ENCODE results near the gene FBLN1. TPM values are rescaled to one million over a fixed set of nuclear protein-coding genes. Genes with fewer than 3 reads are reported as not detected.

The FBLN1 gene
- polyA plus RNA-seq, 1 of the 3 experiments (the other 2 are of a cell fraction): 147 TPM

DNA sequence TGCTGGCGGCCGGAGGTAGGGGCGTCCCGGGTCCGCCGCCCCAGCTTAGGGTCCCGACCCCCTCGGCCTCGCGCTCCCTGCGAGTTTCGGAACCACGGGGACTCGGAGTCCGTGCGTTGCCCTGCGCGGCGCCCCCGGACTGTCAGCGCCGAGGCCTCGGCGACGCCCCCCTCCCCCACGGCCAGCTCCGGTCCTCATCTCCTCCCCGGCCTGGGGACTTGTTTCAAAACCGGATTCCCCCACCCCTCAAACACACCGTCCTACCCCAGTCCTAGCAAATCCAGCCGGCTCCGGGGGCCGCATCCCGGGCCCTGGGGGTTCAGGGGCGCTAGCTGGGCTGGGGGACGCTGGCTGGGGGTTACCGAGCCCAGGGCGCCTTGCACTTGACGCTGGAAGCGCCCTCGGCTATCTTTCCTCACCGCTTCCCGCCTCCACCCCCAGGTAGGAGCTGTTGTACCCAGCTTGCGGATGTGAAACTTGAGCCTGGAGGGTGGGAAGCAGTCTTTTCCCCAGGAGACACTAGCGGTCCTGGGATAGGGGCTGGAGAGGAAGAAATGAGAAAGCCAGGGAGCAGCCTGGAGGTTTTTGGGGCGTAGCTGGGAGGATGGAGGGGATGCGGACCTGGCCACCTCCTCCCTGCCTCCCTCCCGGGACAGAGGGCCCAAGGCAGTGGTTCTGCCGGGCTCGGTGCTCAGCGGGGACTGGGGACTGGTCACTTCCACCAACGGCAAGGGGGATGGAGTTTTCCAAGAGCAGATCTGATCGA, 550 bp downstream of the FBLN1 start:
- CTCF ChIA-PET: interaction anchor here (1.0 to 2.7 kb wide), 12 partner anchors 9 to 234 kb away, joined by 3 to 19 read pairs (median 4); no protein-coding TSS in a partner anchor
- DNase-seq: peak; percentile 72
- H3K36me3 ChIP-seq (replicated peaks in 1 of 2; ENCODE audit: control insufficient read depth in 1 of 2, insufficient read depth in 2 of 2, low read length in 1 of 2): no peaks in the 10 kb centered on the region
- H3K27me3 ChIP-seq (ENCODE audit: insufficient read depth): no peaks in the 10 kb centered on the region
- H3K4me1 ChIP-seq (ENCODE audit: control insufficient read depth in 1 of 2, insufficient read depth in 2 of 2, low read depth in 1 of 2, low read length in 1 of 2): peaks cover 17 to 40% of the 10 kb centered on the region in 2 experiments; a peak in 3 of 4 replicates
- H3K9me3 ChIP-seq: no peaks in the 10 kb centered on the region
- TF ChIP-seq RCOR1 (IDR thresholded peaks at IDR 0.05; ENCODE audit: low read length): 0 out of 2 replicates have a peak, but pooled peaks have one; percentile 18
- TF ChIP-seq ELF1 (IDR thresholded peaks at IDR 0.05): no peak
- no peaks in the 10 kb centered on the region for H3K9me2 ChIP-seq
- peak overlapping the region; percentile 65 to 91 for H3K27ac ChIP-seq (ENCODE audit: low read depth in 2 of 2, low read length in 1 of 2)
- peak overlapping the region; percentile 99 for H3K4me2 ChIP-seq
- H3K4me3 ChIP-seq (ENCODE audit: low read depth in 2 of 2, low read length in 1 of 2): peak overlapping the region; percentile 77
- H4K20me1 ChIP-seq (ENCODE audit: insufficient read depth): no peaks in the 10 kb centered on the region
- POLR2A ChIA-PET: no interaction called here
- H3K9ac ChIP-seq: peak overlapping the region; percentile 84
- H3K79me2 ChIP-seq (ENCODE audit: insufficient read depth): peaks cover 52% of the 10 kb centered on the region
- WGBS (ENCODE audit: low lambda C conversion rate): 9% methylated on average over 19 of the region's 53 CpGs
- peak overlapping the region; percentile 72 for H2AFZ ChIP-seq (ENCODE audit: low read depth)
- peaks cover 3% of the 10 kb centered on the region for H3F3A ChIP-seq (replicated peaks; ENCODE audit: insufficient read depth)

DNA sequence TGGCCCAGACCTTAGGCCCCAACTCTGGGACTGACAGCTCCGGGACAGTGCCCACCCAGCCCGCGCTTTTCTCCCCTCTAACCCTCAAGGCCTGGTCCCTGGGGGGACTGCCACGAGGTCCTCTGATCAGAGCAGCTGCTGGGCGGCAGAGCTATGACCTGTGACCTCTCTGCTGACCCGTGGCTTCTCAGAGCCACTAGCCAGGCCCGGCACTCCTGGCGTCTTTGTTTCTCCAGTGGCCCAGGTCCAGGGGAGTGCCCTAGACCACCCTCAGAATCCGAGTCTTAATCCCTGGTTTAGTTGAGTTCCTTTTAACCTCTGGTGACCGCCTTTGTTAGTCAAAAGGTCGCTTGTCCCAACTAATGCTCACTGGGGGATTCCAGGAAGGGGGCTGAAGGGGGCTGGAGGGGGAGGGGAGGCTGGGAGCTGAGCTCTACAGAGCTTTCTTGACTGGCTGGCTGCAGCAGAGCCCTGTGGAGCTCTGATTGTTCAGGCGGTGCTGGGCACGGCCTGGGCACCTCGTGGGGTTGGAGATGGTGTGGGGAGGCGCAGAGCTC, 1.2 kb downstream of the FBLN1 start:
- H3K9me2 ChIP-seq: no peaks in the 10 kb centered on the region
- WGBS (ENCODE audit: low lambda C conversion rate): 27% methylated on average over 8 of the region's 15 CpGs
- ChIA-PET CTCF (interaction anchor here (1.0 to 2.7 kb wide), 12 partner anchors 9 to 234 kb away, joined by 3 to 19 read pairs (median 3); no protein-coding TSS in a partner anchor), POLR2A (no interaction called here)
- no peaks in the 10 kb centered on the region for H3K27me3 ChIP-seq (ENCODE audit: insufficient read depth)
- H3K4me3 ChIP-seq (ENCODE audit: low read depth in 2 of 2, low read length in 1 of 2): peak overlapping the region; percentile 77
- H3K4me1 ChIP-seq (ENCODE audit: control insufficient read depth in 1 of 2, insufficient read depth in 2 of 2, low read depth in 1 of 2, low read length in 1 of 2): peaks cover 17 to 40% of the 10 kb centered on the region in 2 experiments; a peak in 3 of 4 replicates
- H3K4me2 ChIP-seq: peak overlapping the region; percentile 99
- DNase-seq: peak; percentile 63
- peak overlapping the region; percentile 65 to 91 for H3K27ac ChIP-seq (ENCODE audit: low read depth in 2 of 2, low read length in 1 of 2)
- H3F3A ChIP-seq (replicated peaks; ENCODE audit: insufficient read depth): peaks cover 3% of the 10 kb centered on the region
- no peaks in the 10 kb centered on the region for H3K36me3 ChIP-seq (replicated peaks in 1 of 2; ENCODE audit: control insufficient read depth in 1 of 2, insufficient read depth in 2 of 2, low read length in 1 of 2)
- H4K20me1 ChIP-seq (ENCODE audit: insufficient read depth): no peaks in the 10 kb centered on the region
- TF ChIP-seq TAF1 (IDR thresholded peaks at IDR 0.05; ENCODE audit: borderline replicate concordance, low read depth, low read length): 0 out of 2 replicates have a peak, but pooled peaks have one; percentile 9
- no peak for TF ChIP-seq RCOR1 (IDR thresholded peaks at IDR 0.05; ENCODE audit: low read length)
- TF ChIP-seq CHD2 (IDR thresholded peaks at IDR 0.05; ENCODE audit: low read length, partially characterized antibody): no peak
- no peak for TF ChIP-seq FOXM1 (IDR thresholded peaks at IDR 0.05; ENCODE audit: low read depth)
- no peaks in the 10 kb centered on the region for H3K9me3 ChIP-seq
- H3K9ac ChIP-seq: peak overlapping the region; percentile 84
- H3K79me2 ChIP-seq (ENCODE audit: insufficient read depth): peaks cover 59% of the 10 kb centered on the region
- 0 out of 2 replicates have a peak overlapping the region, but pooled peaks have one; percentile 87 for H2AFZ ChIP-seq (ENCODE audit: low read depth)

DNA sequence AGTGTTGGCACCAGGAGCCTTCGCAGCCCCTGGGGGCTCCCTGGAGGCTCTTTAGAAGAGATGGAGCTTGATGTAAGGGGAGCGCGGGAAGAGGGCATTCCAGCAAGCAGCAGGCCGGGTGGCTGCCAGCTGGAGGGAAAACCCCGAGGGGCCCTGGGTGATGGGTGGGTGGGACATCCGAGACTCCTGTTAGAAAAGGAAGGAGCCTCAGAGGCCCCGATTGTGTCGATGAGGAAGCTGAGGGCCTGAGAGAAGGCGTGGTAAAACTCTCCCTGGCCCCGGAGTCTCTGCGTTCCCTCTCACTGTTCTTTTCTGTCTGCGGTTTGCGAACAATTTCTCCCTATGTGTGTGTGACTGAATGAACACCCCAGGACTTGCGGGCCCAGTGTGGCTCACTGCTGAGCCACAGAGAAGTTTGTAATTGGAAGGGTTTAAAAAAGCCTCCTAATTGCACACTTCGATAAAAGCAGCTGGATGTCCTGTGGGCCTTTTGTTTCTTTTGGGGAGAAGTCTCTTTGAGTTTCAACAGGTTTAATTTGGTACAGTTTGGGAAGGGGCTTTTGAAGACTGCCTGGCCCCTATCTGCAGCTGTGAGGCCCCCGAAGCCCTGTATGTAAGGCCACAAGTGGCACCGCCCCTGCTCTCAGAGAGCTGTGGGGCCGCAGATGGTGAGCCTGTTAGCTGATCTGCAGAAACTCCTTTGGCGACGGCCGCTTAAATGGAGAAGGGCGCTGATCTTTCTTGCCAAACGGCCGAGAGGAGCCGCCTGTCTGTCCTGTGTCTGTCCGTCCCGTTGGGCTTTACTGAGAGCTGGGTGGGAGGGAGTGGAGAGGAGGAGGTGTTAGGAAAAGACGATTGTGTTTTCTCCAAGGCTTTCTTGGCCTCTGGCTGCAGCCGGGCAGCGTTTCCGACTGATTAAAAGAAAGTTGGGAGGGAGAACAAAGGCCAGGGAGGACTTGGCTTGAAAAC, 2.0 kb downstream of the FBLN1 start:
- peaks cover 64% of the 10 kb centered on the region for H3K79me2 ChIP-seq (ENCODE audit: insufficient read depth)
- H3K4me2 ChIP-seq: peak overlapping the region; percentile 99
- ChIA-PET POLR2A (interaction anchor here (0.8 to 1.1 kb wide), 3 partner anchors 11 to 258 kb away, joined by 3 read pairs; no protein-coding TSS in a partner anchor), CTCF (interaction anchor here (0.6 to 4.9 kb wide), 7 partner anchors 8 to 229 kb away, joined by 3 to 23 read pairs (median 3); no protein-coding TSS in a partner anchor)
- H3F3A ChIP-seq (replicated peaks; ENCODE audit: insufficient read depth): peaks cover 3% of the 10 kb centered on the region
- peak overlapping the region; percentile 84 for H3K9ac ChIP-seq
- H2AFZ ChIP-seq (ENCODE audit: low read depth): peak overlapping the region; percentile 87
- H3K9me2 ChIP-seq: no peaks in the 10 kb centered on the region
- H3K27me3 ChIP-seq (ENCODE audit: insufficient read depth): no peaks in the 10 kb centered on the region
- no peaks in the 10 kb centered on the region for H3K9me3 ChIP-seq
- 28% methylated on average over 29 of the region's 31 CpGs for WGBS (ENCODE audit: low lambda C conversion rate)
- H4K20me1 ChIP-seq (ENCODE audit: insufficient read depth): no peaks in the 10 kb centered on the region
- peak overlapping the region; percentile 77 for H3K4me3 ChIP-seq (ENCODE audit: low read depth in 2 of 2, low read length in 1 of 2)
- no peaks in the 10 kb centered on the region for H3K36me3 ChIP-seq (replicated peaks in 1 of 2; ENCODE audit: control insufficient read depth in 1 of 2, insufficient read depth in 2 of 2, low read length in 1 of 2)
- peak overlapping the region; percentile 65 to 91 for H3K27ac ChIP-seq (ENCODE audit: low read depth in 2 of 2, low read length in 1 of 2)
- H3K4me1 ChIP-seq (ENCODE audit: control insufficient read depth in 1 of 2, insufficient read depth in 2 of 2, low read depth in 1 of 2, low read length in 1 of 2): peaks cover 17 to 39% of the 10 kb centered on the region in 2 experiments; a peak in 3 of 4 replicates
- DNase-seq: peak; percentile 74
- TF ChIP-seq JUND (IDR thresholded peaks at IDR 0.05): no peak
- TF ChIP-seq, protein P1, sequence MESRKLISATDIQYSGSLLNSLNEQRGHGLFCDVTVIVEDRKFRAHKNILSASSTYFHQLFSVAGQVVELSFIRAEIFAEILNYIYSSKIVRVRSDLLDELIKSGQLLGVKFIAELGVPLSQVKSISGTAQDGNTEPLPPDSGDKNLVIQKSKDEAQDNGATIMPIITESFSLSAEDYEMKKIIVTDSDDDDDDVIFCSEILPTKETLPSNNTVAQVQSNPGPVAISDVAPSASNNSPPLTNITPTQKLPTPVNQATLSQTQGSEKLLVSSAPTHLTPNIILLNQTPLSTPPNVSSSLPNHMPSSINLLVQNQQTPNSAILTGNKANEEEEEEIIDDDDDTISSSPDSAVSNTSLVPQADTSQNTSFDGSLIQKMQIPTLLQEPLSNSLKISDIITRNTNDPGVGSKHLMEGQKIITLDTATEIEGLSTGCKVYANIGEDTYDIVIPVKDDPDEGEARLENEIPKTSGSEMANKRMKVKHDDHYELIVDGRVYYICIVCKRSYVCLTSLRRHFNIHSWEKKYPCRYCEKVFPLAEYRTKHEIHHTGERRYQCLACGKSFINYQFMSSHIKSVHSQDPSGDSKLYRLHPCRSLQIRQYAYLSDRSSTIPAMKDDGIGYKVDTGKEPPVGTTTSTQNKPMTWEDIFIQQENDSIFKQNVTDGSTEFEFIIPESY (IDR thresholded peaks at IDR 0.05; ENCODE audit: borderline replicate concordance, low read depth): no peak
- peak; percentile 30; the same call in 1 of the 2 replicates for TF ChIP-seq MXI1 (IDR thresholded peaks at IDR 0.05; ENCODE audit: low read depth, low read length)
- no peak for TF ChIP-seq FOSL2 (IDR thresholded peaks at IDR 0.05; ENCODE audit: borderline replicate concordance, low read depth)
- TF ChIP-seq TAF1 (IDR thresholded peaks at IDR 0.05; ENCODE audit: borderline replicate concordance, low read depth, low read length): peak; percentile 7; the same call in 1 of the 2 replicates
- TF ChIP-seq, protein P2, sequence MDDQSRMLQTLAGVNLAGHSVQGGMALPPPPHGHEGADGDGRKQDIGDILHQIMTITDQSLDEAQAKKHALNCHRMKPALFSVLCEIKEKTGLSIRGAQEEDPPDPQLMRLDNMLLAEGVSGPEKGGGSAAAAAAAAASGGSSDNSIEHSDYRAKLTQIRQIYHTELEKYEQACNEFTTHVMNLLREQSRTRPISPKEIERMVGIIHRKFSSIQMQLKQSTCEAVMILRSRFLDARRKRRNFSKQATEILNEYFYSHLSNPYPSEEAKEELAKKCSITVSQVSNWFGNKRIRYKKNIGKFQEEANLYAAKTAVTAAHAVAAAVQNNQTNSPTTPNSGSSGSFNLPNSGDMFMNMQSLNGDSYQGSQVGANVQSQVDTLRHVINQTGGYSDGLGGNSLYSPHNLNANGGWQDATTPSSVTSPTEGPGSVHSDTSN (IDR thresholded peaks at IDR 0.05): no peak
- peak; percentile 22 for TF ChIP-seq CHD2 (IDR thresholded peaks at IDR 0.05; ENCODE audit: low read length, partially characterized antibody)
- TF ChIP-seq MAX (IDR thresholded peaks at IDR 0.05; ENCODE audit: low read depth): no peak
- TF ChIP-seq RFX5 (IDR thresholded peaks at IDR 0.05; ENCODE audit: low read length): no peak
- TF ChIP-seq GABPA (IDR thresholded peaks at IDR 0.05; ENCODE audit: low read depth): no peak
- no peak for TF ChIP-seq MEF2A (IDR thresholded peaks at IDR 0.05; ENCODE audit: borderline replicate concordance, low read depth)
